ENCODE data around the gene MTM1. TPM values are rescaled to one million over a fixed set of nuclear protein-coding genes. Genes with fewer than 3 reads are reported as not detected.

Gene MTM1
- polyA plus RNA-seq, 3 donors: 11.4 to 15.1 (median 12.7) TPM

DNA sequence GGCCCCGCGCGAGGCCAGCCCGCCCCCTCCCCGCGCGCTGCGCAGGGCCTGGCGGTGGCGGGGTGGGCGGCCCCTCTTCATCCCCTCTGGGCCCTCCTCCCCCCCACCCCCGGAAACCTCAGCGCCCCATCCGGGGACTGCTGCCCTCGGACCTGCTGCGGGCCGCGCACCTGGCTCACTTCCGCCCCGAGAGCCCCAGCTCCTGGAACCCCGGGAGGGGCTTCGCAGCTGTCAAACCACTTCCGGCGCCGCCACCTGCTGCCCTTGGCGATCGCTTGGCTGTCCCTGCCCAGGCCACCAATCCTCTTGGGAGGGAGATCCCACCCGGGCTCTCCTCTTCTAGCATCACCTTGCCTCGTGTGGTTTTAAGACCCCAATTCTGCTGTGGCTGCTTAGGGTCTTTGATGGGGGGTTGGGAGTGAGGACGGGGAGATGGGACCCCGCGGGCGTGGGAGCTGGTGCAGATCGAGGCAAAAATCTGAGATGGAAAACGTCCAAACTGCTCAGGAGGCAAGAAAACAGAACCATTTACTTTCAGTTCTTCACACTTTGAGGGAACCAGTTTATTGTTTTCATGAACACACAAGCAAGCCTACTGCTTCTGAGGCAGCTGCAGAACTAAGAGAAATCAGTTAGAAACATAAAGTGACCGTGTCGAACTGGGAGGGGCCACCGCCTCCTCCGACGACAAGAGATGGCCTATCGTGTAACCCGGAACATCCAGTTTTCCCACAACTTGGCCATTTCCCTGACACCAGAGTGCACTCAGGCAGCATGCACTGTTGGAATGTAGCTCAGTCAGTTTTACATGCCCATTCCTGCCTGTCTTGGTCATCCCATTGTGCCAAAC is 125.5 kb downstream of the MTM1 start:
- peak in 2 of 11 donors; percentile 18 to 24 for DNase-seq (ENCODE audit: extremely low read depth in 1 of 11, low read depth in 9 of 11, low spot score in 4 of 11)

DNA sequence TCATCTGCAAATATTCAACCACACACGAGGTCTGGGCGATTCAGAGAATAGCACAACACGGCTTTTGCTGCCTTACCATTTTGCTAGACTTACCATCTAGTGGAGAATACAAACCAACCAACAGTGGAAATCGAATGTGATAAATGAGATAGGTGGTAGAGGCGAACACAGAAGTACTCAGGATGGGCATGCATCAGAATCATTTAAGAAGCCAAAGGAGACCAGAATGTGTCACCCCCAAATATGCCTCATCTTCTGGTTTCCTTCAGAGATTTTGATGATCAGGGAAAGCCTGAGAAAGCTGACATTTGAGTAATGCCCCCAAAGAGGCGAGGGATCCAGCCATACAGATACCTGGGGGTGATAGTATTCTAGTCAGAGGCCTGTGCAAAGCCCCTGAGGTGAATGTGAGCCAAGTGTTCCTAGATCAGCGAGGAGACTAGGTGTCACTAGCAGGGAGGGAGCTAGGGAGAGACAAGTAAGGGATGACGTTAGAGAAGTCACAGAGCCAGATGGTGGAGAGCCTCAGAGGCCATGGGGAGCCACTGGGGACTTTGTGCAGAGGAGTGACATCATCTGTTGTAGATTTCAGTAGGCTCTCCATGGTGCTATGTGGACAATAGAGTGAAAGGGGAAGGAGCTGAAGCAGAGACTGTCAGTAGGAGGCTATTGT is 126.5 kb downstream of the MTM1 start:
- DNase-seq (ENCODE audit: extremely low read depth in 1 of 11, low read depth in 9 of 11, low spot score in 4 of 11): no peak

DNA sequence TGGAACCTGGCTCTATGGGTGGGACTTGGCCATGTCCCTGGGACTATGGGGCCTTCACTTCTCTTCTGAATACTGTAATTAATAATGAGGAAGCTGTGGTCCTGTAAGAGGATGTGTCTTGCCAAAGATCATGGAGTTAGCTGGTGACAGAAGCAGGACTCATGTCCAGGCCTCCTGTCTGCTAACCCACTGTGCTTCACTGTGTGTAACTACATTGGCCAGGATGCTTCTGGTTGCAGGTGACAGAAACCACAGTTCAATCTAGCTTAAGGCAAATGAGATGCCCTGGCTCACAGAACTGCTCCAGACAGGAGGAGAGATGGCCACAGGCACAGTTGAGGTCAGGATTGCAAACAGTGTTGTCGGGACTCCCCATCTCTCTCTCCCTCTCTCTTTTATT is 127.9 kb downstream of the MTM1 start:
- no peak for DNase-seq (ENCODE audit: extremely low read depth in 1 of 11, low read depth in 9 of 11, low spot score in 4 of 11)

DNA sequence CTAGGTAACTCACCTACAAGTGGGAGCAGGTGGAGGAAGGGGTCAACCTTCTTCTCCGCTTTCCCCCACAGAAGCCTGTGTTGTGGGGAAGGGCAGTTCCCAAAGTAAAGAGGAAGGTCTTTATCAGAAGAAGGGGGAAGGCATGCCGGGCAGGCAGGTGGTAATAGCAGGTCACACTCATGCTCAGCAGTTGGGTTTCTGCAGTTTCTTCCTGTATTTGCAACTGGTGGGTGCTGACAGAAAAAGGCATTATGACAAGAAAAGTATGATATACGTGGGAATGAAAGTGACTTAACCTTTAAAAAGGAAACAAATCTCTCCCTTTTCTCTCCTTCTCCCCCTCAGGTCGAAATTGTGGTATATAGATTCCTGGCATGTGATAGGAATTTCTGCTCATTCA is 128.4 kb downstream of the MTM1 start:
- DNase-seq (ENCODE audit: extremely low read depth in 1 of 11, low read depth in 9 of 11, low spot score in 4 of 11): no peak

DNA sequence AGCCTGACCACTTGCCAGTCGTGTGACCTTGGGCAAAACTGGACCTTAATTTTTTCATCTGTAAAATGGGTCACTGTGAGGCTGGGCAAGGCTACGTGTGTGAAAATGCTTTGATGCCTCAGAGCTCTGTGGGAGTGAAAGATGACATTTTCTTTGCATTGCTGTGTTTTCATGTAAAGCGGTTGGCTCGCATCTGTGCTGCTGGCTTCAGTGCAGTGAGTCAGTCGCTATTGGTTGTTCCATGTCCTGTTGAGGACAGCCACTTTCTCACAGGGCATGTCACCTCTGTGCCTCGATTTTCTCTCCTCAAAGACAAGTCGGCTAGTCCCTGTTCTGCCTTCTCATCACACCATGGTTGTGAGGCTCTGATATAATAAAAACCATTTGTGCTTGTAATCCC is 129.2 kb downstream of the MTM1 start:
- DNase-seq (ENCODE audit: extremely low read depth in 1 of 11, low read depth in 9 of 11, low spot score in 4 of 11): no peak

DNA sequence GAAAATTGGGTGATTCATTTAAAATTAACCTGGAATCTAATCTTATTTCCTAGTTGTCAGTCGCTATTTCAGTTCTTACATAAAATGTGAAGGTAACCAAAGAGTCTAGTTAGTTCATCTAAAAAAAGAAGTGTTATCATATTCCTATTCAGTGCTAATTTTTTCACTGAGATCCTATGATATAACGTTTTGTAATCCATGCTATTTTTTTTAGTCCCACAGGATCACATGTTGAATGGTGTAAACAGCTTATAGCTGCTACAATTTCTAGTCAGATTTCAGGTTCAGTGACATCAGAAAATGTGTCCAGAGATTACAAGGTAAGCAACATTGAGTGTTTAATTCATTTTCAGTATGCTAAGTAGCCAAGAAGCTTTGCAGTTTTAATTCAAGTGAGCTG is 130.6 kb downstream of the MTM1 start:
- no peak for DNase-seq (ENCODE audit: extremely low read depth in 1 of 11, low read depth in 9 of 11, low spot score in 4 of 11)

DNA sequence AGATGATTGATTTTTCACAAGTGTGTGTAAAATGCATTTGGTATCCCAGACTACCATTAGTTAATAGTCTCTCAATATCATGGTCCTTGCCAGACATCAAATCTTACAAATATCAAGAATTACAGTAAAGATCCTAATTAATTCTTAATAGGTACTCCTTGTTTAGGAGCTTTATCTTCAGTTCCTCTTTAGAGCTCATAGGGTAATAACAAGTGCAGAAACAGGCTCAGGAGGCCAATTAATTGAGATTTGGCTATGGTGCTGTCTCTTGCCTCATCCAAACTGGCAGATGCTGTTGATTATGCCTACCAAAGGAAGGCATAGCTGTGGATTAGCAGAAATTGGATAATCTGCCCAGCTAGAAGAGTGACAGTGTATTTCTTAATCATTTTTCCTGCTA is 131.7 kb downstream of the MTM1 start:
- DNase-seq (ENCODE audit: extremely low read depth in 1 of 11, low read depth in 9 of 11, low spot score in 4 of 11): no peak

DNA sequence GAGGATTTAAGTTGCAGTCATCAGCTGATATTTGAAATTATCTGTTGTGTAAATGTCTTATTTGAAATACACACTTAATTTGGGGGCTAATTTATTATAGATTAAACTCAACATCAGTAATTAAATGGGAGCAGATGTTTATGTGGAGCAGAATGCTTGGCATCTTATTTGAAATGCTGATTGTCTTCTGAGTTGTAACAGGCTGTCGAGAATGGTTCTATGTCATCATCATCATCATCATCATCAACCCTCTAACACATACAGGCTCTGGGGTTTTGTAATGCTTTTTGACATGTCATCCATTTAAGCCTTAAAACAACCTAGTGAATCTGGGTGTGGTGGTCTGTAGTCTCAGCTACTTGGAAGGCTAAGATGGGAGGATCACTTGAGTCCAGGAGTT is 133.0 kb downstream of the MTM1 start:
- no peak for DNase-seq (ENCODE audit: extremely low read depth in 1 of 11, low read depth in 9 of 11, low spot score in 4 of 11)

DNA sequence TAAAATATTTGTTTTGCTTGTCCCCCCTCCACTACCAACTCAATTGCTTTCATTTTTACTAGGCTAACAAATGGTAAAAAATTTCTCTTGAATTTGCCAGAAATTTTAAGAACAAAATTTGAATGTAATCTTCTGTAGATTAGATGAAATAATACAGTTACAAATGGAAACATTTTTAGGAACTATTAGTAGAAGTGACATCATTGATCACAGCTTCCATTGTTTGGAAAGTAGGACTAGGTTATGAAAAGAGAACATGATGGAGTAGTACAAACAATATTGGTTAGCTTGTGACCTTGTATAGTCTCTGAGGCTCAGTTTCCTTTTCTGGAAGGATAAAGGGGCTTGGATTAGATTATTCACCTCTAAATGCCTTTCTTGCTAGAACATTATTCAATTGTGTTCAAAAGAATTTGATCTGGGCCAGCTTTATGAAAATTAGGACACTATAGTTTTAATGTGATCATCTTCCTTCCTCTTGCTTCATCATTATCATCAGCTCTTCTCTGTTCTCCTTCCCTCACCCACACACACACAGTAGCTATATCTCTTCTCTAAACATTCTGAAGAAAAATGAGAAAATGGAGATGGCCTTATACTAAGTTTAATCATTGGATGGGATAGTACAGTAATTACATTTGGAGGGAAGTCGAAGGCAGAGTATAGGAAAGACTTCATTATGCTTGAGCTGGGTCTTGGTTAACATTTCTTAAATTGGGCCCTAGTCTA is 134.7 kb downstream of the MTM1 start:
- DNase-seq (ENCODE audit: extremely low read depth in 1 of 11, low read depth in 9 of 11, low spot score in 4 of 11): no peak

DNA sequence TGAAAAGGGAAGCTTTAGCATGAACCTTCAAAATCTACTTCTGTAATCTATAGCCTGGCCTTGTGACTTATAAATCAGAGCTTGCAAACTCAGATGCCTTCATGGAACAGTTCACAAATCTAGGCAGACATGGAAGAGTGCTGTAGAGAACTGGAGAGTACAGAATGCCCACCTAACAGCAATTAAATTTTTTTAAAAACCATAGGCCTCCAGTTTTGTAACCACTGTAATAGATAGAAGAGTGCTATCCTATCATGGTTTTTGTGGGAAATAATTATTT is 135.2 kb downstream of the MTM1 start:
- no peak for DNase-seq (ENCODE audit: extremely low read depth in 1 of 11, low read depth in 9 of 11, low spot score in 4 of 11)

DNA sequence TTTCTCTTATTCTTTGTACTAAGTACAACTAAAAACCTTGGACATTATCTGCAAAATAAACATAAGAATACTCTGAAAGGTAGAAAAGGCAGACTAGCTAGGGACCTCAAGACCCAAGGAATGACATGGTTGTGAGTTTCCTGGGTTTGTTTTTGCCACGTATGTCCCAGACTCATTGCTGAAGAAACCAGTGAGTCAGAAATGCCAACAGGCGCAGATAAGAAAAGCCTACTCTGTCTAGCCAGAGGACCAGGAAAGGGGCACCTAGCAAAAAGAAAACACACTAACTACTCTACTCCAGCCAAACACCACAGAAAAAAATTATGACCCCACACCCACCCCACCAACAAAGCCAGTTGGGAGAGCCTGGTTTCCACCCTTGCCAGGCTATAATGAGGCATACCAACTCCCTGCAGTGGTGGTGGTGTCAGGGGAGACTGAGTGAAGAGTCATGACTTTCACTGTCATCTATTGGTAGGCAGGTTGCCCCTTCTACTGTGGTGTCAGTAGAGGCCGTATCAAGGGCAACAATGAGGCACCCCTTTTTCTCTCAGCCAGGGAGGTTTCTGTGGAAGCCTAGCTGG is 135.7 kb downstream of the MTM1 start:
- DNase-seq (ENCODE audit: extremely low read depth in 1 of 11, low read depth in 9 of 11, low spot score in 4 of 11): no peak

DNA sequence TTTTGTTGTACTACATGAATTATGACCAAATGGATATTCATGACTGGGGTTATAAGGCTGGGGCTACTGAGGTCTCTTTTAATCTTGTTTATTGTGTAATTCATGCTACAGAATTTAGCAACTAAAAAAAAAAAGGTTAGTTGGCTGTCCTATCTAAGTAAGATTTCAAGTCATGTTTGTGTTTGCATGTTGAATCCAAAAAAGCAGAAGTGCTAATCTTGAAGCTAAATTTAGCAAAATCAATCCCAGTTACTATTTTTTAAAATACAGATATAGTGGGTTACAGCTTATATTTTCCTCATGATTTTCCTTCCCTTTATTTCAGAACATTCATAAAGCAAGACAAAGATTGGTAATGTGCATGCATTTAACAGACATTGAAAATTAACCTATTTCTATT is 144.2 kb downstream of the MTM1 start:
- DNase-seq (ENCODE audit: extremely low read depth in 1 of 11, low read depth in 9 of 11, low spot score in 4 of 11): no peak

DNA sequence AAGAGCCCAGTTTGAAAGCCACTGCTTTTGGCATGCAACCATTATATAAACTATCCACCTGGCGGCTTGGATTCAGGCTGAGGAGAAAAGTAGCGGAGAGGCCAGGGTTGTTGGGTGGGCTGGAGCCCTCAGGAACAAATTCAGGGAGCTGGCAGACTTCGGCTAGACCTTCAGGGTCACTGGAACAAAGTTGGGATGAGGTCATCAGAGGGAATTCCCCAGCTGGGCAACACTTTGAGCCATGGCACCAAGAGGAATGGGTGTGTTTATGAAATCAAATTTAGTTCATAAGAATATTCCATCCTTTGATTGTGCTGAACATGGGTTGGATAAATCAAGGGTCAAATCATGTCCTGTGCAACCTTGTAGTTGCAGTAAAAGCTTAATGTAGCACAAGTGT is 146.8 kb downstream of the MTM1 start:
- DNase-seq (ENCODE audit: extremely low read depth in 1 of 11, low read depth in 9 of 11, low spot score in 4 of 11): no peak

DNA sequence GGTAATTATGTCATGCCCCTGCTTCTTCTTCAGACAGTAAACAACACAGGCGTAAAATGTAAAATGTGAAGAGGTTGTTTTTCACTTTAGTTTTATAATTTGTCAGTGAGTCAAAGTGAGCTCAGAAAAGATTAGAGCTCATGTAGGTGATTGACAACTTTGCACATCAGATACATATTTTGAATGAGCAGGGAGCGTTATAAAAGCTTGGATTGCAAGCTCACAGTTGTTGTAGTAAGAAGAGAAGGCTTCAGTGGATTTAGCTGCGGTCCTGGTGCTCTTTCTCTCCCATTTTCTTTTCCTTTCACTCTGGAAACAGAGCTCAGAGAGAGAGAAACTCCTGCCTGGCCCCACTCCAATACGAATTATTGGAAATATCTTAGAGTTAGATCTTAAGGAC is 151.2 kb downstream of the MTM1 start:
- no peak for DNase-seq (ENCODE audit: extremely low read depth in 1 of 11, low read depth in 9 of 11, low spot score in 4 of 11)

Other genes with a start within 250 kb of the MTM1 start
- 1 to 10 TPM; 6.3 to 7.9 (median 6.8) TPM for gene MAMLD1, start 205.3 kb upstream of the MTM1 start, polyA plus RNA-seq (ENCODE audit: insufficient read length in 3 of 3)
- 10 to 100 TPM; 24.2 to 25.0 (median 24.8) TPM for gene MTMR1, start 124.8 kb downstream of the MTM1 start, polyA plus RNA-seq (ENCODE audit: insufficient read length in 3 of 3)